ENCODE measurements around the gene MIF. TPM values are rescaled to one million over a fixed set of nuclear protein-coding genes. Genes with fewer than 3 reads are reported as not detected.
"Not testable (repeated sequence)": the region's sequence is repeated elsewhere in the genome, so short reads cannot be mapped to it uniquely, and the experiment has no call there.

Gene MIF
- total RNA-seq = 100 to 1,000 TPM; 385 to 448 TPM
- long read RNA-seq, donor 1, transcript MIF-201 (3 exons, 939 nt) = major isoform, 62 of 62 reads
- long read RNA-seq, donor 1, partial matches to known transcripts = 0 of 62 reads
- long read RNA-seq, donor 1, other reads (novel, unspliced or antisense) = 0 of 62 reads
- long read RNA-seq, donor 2, transcript MIF-201 (3 exons, 939 nt) = major isoform, 96 of 98 reads
- long read RNA-seq, donor 2, partial matches to known transcripts = 0 of 98 reads
- long read RNA-seq, donor 2, other reads (novel, unspliced or antisense) = 1 of 98 reads

GRCh38 chr22:23893945-23894709 lies at the start of gene MIF:
TSS of gene MIF (plus strand) at chr22:23894383. CDS start at chr22:23894475, 92 bp downstream.
- DNase-seq (ENCODE audit: low spot score) = peak; percentile 99
- intact Hi-C loops (cut with DNase I) = no loop called here

GRCh38 chr22:23844739-23845202 lies 49.4 kb upstream of the MIF start:
- intact Hi-C loops (cut with DNase I) = loop anchor here in 1 of 2 donors (5.0 kb wide), 2 partner anchors 62 to 77 kb away; partner anchors contain the start of gene CHCHD10
- no peak for DNase-seq (ENCODE audit: low spot score)

DNA sequence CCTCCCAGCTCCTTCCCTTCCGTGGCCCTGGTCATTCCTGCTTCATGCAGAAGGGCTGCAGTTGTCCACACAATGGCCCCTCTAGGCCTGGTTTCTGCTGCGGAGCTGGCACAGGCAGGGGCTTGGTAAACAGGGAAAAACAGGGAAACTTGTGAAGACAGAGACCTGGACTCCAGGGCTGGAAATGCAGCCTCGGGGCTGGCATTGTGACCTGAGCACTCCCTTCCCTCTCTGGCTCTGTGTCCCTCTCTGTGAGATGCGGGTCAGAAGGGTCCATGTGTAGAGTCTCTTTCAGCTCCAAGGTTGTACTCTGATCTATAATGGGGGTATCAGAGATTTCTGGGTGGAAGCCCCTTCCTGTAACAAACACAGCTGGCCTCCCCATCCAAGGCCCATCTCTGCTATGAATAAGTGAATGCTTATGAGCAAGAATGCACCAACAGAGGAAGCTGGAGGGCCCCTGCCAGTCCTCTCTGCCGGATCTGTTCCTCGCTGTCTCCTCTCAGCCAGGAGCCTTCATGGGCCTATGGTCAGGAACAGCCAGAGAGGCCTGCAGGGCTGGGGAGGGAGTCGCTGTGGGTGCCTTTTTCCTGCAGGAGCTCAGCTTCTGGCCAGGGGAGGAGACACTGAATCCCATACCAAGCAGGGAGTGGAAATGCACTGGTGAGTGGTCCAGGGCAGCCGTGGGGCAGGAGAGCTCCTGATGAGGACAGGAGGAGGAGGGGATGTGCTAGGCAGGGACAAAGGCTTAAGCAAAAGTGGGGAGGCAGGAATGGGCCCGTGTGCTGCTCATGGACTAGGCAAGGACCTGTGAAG lies 48.7 kb upstream of the MIF start:
- intact Hi-C loops (cut with DNase I) = loop anchor here in 1 of 2 donors (5.0 kb wide), 2 partner anchors 63 to 78 kb away; partner anchors contain the start of gene CHCHD10

DNA sequence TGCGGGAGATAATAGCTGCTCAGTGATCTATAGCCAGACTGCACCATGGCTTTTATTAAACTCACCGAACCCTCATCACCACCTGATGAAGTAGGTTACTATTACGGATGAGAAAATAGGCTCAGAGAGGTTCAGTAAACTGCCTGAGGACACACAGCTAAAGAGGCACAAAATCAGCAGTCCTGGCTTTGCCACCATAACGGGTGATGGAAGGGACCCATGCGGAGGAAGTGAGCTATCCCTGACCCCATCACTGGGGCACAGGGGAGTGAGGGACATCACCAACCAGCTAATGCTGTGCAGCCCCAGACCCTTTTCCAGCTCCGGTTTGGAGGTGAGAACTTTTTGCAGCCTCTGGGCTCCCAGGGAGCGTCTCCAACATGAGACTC lies 48.1 kb upstream of the MIF start:
- intact Hi-C loops (cut with DNase I) = loop anchor here in 1 of 2 donors (5.0 kb wide), 2 partner anchors 64 to 79 kb away; partner anchors contain the start of gene CHCHD10
- no peak for DNase-seq (ENCODE audit: low spot score)

More for the DNA sequence above, 48.7 kb upstream of the MIF start:
- no peak for DNase-seq (ENCODE audit: low spot score)

DNA sequence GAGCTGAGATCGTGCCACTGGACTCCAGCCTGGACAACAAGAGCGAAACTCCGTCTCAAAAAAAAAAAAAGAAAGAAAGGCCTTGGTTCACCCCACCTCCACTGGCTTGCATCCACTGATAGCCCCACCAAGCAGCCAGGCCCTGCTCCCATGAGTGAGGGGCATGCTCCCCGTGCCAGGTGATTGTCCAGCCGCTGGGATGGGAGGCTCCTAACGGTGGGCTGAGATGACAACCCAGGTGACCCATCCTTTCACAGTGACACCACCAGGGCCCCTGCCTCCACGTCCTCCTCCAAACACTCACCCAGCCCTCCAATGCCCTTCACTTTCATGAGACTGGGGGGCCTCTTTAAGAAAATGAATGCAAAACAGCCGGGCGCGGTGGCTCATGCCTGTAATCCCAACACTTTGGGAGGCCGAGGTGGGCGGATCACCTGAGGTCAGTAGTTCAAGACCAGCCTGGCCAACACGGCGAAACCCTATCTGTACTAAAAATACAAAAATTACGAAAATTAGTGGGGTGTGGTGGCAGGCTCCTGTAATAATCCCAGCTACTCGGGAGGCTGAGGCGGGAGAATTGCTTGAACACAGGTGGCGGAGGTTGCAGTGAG lies 46.8 kb upstream of the MIF start:
- intact Hi-C loops (cut with DNase I) = loop anchor here in 1 of 2 donors (5.0 kb wide), 2 partner anchors 65 to 80 kb away; partner anchors contain the start of gene CHCHD10

GRCh38 chr22:23847991-23848864 lies 46.0 kb upstream of the MIF start:
- no peak for DNase-seq (ENCODE audit: low spot score)
- intact Hi-C loops (cut with DNase I) = loop anchor here in 1 of 2 donors (5.0 kb wide), 2 partner anchors 66 to 81 kb away; partner anchors contain the start of gene CHCHD10

More for the DNA sequence above, 46.8 kb upstream of the MIF start:
- no peak for DNase-seq (ENCODE audit: low spot score)

- intact Hi-C loops (cut with DNase I) = loop anchor here (5.0 to 10.0 kb wide), 3 partner anchors 67 to 305 kb away; partner anchors contain the start of gene CHCHD10 (in 1 of the 2)
- peak; percentile 95 for DNase-seq (ENCODE audit: low spot score)
Observed at GRCh38 chr22:23849009-23850006, 44.9 kb upstream of the MIF start.

DNA sequence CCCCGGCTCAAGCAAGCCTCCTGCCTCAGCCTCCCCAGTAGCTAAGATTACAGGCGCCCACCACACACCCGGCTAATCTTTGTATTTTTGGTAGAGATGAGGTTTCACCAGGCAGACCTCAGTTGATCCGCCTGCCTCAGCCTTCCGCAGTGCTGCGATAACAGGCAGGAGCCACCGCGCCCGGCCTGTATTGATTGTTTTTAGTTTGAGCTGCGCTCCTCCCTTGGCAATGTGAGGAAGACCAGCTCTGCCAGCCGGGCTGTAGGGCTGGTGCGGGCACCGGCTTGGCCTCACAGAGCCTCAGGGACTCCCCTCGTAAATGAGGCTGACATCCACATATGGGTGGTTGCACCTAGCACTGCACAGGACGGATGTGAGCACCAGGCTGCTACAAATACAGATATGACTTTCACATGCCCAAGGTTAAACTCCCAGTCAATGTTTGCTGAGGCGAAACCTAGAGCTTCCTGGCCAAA lies 44.0 kb upstream of the MIF start:
- intact Hi-C loops (cut with DNase I) = loop anchor here in 1 of 2 donors (10.0 kb wide), 1 partner anchor 305 kb away; no protein-coding TSS in a partner anchor
- DNase-seq (ENCODE audit: low spot score) = no peak

DNA sequence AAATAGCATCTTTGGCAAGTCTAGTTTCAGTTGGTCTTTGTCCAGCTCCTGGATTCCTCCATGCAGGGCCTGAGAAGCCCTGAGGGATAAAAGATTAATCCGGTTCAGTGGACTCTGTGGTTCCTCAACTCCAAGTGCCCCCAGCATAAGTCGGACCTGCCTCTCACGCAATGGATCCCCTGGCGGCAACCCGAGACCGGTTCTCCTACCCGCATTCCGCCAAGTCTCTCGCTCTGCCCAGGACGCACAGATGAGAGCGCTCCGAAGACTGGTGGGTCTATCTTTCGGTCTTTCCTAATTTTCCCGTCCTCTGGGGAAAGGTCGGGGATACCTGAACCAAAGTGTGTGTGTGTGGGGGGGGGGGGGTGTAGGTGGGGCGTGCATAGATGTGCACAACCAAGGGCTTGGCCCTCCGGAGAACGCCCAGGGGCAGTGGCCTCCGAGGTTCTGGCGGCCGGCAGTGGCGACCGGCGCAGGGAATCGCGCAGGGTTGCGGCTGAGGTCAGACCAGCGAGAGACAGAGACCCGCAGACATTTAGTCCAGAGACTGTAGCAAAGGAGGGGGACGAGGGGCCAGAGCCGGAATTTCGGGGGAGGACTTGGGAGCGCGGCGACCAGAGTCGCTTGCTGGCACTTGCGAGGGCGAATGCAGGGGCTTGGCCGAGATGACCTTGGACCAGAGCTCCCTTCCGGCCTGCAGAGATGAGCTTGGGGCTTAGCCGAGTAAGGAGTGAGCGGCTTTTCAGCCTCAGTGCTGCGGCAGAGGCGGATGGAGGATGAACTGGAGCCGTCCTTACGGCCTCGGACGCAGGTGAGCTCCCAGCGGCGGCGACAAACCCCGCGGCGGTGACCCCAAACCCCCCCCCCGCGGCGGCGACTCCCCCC lies 37.2 kb upstream of the MIF start:
- no peak for DNase-seq (ENCODE audit: low spot score)
- intact Hi-C loops (cut with DNase I) = loop anchor here in 1 of 2 donors (10.0 kb wide), 1 partner anchor 312 kb away; no protein-coding TSS in a partner anchor

DNA sequence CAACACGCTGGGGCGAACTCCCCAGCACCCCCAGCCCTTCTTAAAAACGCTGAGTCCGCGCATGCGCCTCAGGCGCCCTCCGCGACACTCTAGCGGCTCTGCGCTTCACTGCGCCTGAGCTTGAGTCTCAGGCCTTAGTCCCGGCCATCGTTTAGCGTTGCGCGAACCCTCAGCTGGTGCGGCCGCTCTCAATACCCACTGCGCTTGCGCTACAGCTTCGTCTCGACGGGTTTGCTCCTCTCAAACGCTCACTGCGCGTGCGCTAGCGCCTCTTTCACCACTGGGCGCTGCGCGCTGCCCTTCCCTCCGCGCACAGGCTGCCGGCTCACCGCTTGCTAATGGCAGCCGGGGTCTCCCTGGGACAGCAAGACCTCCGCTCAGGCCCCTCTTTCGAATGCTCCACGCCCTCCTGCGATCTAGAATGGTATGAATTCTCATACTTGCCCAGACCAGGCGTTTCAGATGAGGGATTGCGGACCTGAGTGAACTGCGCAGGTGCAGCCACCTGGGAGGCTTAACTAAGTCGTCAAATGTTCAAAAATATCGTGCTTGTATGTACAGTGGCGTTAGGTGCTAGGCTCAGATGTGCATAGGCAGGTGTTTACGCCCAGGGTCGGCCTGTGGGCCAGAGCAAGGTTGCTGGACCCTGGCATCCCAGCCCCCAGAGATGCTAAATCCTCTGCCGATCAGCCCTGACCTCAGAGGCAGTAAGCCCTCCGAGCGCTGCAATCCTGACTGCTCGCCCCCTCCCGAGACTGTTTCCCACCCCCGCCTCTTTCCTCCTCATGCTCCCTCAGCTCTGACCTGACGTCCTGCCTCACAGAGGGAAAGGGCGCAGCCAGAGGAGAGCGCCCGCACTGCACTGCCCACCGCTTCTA lies 36.3 kb upstream of the MIF start, which contains the start of gene SLC2A11:
Gene SLC2A11 (plus strand): TSS at position 270 of the 878 bp plus-strand sequence. CDS start 125 bp downstream, at position 395.
- peak; percentile 99 for DNase-seq (ENCODE audit: low spot score)
- intact Hi-C loops (cut with DNase I) = loop anchor here in 1 of 2 donors (10.0 kb wide), 1 partner anchor 313 kb away; no protein-coding TSS in a partner anchor

DNA sequence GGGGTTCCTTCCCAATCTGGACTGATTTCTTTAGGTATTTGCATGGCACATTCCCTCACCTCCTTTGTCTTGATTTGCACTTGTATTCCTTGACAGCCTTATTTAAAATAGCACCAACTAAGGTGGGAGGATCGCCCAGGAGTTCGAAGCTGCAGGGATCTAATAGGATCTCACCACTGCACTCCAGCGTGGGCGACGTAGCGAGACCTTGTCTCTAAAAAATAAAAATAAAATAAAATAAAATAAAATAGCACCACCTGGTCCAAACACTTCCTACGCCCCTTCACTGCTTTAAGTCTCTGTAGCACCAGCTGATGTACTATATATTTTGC lies 35.7 kb upstream of the MIF start:
- no peak for DNase-seq (ENCODE audit: low spot score)
- intact Hi-C loops (cut with DNase I) = loop anchor here in 1 of 2 donors (10.0 kb wide), 1 partner anchor 314 kb away; no protein-coding TSS in a partner anchor

GRCh38 chr22:23859201-23859600 lies 35.0 kb upstream of the MIF start:
- DNase-seq (ENCODE audit: low spot score) = no peak
- intact Hi-C loops (cut with DNase I) = loop anchor here in 1 of 2 donors (10.0 kb wide), 1 partner anchor 314 kb away; no protein-coding TSS in a partner anchor

DNA sequence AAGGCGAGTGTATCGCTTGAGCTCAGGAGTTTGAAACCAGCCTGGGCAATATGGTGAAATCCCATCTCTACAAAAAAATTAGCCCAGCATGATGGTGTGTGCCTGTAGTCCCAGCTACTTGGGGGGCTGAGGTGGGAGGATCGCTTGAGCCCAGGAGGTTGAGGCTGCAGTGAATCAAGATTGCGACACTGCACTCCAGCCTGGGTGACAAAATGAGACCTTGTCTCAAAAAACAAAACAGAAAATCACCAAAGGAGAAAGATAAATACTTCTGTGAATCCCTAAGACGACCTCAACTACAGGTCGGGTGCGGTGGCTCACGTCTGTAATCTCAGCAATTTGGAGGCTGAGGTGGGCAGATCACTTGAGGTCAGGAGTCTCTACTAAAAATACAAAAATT lies 34.0 kb upstream of the MIF start:
- intact Hi-C loops (cut with DNase I); DNase-seq (ENCODE audit: low spot score): not testable (repeated sequence)

GRCh38 chr22:23862103-23862502 lies 32.1 kb upstream of the MIF start:
- DNase-seq (ENCODE audit: low spot score) = no peak
- intact Hi-C loops (cut with DNase I) = no loop called here
